T-helper 1 cell treated with Interleukin-12 subunit alpha and Interleukin-12 subunit beta and Interleukin-4 antibody, amounts not matched to agents 30 μg/mL and 1 μg/mL, for 36 hours (primary cell): ENCODE data around the gene HNRNPH2.

ENCODE experiments used
- H3K27ac Mint-ChIP-seq: one replicate; pipeline ENCODE4 v1.8.0; 2021; ENCODE audit warnings: mild to moderate bottlenecking, mixed read lengths
- H3K27me3 Mint-ChIP-seq: one replicate; pipeline ENCODE4 v1.8.0; 2021; ENCODE audit warnings: low read depth, mixed read lengths
- H3K36me3 Mint-ChIP-seq: one replicate; pipeline ENCODE4 v1.8.0; 2021; ENCODE audit warnings: low read depth, mixed read lengths
- H3K4me1 Mint-ChIP-seq: one replicate; pipeline ENCODE4 v1.8.0; 2021; ENCODE audit warnings: low read depth, mixed read lengths
- H3K4me3 Mint-ChIP-seq: one replicate; pipeline ENCODE4 v1.8.0; 2021; ENCODE audit warnings: mild to moderate bottlenecking, moderate library complexity, mixed read lengths
- H3K9me3 Mint-ChIP-seq: one replicate; pipeline ENCODE4 v1.8.0; 2021; ENCODE audit warnings: mixed read lengths

HNRNPH2 gene

DNA sequence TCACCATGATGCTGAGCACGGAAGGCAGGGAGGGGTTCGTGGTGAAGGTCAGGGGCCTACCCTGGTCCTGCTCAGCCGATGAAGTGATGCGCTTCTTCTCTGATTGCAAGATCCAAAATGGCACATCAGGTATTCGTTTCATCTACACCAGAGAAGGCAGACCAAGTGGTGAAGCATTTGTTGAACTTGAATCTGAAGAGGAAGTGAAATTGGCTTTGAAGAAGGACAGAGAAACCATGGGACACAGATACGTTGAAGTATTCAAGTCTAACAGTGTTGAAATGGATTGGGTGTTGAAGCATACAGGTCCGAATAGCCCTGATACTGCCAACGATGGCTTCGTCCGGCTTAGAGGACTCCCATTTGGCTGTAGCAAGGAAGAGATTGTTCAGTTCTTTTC, 4.0 kb downstream of the HNRNPH2 start:
- Mint-ChIP-seq H3K4me1 (peaks cover 27% of the 10 kb centered on the region), H3K4me3 (no peak overlapping the region), H3K36me3 (peaks cover 19% of the 10 kb centered on the region), H3K9me3 (no peaks in the 10 kb centered on the region), H3K27me3 (no peaks in the 10 kb centered on the region), H3K27ac (no peak overlapping the region)

DNA sequence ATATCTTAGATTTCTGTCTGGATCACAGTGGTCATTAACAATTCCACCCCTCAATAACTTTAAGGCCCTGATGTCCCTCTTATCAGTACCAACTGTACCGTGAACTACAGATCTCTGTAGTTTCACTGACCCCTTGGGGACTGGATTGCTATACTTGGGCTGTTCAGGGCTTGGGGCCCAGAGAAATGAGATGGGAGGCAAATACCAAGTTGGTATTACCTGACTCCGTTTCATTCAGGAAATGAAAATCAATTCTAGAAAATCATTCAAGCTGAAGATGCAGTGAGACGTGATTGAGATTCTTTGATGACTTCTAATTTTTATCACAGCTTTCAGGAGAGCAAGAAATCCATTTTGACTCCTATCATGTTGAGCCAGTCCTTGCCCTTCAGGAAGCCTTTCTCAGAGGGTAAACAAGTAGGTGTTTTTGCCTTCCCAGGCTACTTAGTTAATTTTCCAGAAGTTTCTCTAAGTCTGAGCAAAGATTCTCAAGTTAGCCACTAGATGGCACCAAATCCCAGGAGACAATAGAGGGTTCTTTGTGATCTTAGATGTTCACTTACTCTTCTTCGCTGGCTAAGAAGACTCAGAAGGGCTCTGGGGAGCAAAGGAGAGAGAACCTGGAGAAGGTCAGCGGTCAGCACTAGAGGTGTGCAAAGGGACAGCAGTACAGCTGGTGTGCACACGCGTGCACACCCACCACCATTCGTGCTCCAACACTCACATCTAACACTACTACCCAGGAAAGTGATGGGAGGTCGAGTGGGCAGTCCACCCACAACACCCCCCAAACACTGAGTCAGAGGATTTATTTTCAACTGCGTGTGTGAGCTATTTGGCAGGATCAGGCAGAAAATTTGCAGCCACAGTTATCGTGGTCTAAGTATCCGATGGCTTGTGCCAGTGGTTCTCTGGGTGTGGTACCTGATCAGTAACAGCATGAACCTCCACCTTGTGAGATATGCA, 7.4 kb downstream of the HNRNPH2 start:
- Mint-ChIP-seq H3K36me3 (peaks cover 18% of the 10 kb centered on the region), H3K4me1 (peaks cover 26% of the 10 kb centered on the region), H3K4me3 (no peak overlapping the region), H3K9me3 (no peaks in the 10 kb centered on the region), H3K27ac (peak overlapping the region; percentile 58), H3K27me3 (no peaks in the 10 kb centered on the region)

DNA sequence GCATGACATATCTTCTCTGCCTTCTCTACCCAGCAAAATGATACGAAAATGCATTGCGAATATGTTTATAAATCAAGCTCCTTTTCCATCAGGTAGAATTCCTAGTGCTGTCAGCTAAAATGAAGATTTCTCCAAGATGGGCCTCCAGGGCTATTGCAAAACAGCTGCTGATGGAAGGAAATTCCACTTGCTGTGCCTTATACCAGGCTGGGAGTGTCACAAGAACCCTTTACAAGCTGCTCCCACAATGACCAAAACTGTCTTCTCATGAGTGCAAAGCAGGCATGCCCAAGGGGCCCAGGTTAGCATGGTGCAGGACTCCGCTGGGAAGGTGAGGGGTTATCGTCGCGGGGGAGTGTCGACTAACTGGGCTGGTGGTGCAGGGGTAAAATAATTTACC, 8.7 kb downstream of the HNRNPH2 start:
- Mint-ChIP-seq H3K36me3 (peaks cover 14% of the 10 kb centered on the region), H3K4me3 (no peak overlapping the region), H3K27ac (no peak overlapping the region), H3K27me3 (no peaks in the 10 kb centered on the region), H3K4me1 (peaks cover 22% of the 10 kb centered on the region), H3K9me3 (no peaks in the 10 kb centered on the region)

DNA sequence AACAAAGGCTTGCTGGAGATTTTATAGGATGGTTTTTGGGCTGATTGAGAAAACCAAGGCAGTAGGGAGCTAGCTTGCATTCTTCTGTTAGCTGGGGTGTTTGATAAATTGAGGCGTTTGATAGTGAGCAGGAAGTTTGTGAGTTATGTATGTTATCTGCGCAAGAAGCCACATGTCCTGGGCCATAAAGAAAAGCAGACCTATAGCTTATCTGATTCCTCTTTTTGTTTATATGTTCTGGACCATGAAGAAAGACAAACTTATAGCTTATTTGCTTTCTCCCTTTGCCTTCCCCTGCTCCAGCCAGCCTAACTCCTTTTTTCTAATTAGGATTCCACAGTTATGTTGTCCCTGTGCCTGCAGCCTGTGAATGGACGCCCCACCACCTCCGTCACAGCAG, 9.2 kb downstream of the HNRNPH2 start:
- H3K27me3 Mint-ChIP-seq: no peaks in the 10 kb centered on the region
- H3K9me3 Mint-ChIP-seq: no peaks in the 10 kb centered on the region
- H3K4me1 Mint-ChIP-seq: peaks cover 21% of the 10 kb centered on the region
- no peak overlapping the region for H3K4me3 Mint-ChIP-seq
- peaks cover 9% of the 10 kb centered on the region for H3K36me3 Mint-ChIP-seq
- peak overlapping the region; percentile 92 for H3K27ac Mint-ChIP-seq

GRCh38 chrX:101417981-101418841, 10.2 kb downstream of the HNRNPH2 start:
- H3K4me1 Mint-ChIP-seq: peaks cover 12% of the 10 kb centered on the region
- peaks cover 2% of the 10 kb centered on the region for H3K36me3 Mint-ChIP-seq
- H3K4me3 Mint-ChIP-seq: peak overlapping the region; percentile 88
- no peaks in the 10 kb centered on the region for H3K9me3 Mint-ChIP-seq
- peak overlapping the region; percentile 92 for H3K27ac Mint-ChIP-seq
- no peaks in the 10 kb centered on the region for H3K27me3 Mint-ChIP-seq

DNA sequence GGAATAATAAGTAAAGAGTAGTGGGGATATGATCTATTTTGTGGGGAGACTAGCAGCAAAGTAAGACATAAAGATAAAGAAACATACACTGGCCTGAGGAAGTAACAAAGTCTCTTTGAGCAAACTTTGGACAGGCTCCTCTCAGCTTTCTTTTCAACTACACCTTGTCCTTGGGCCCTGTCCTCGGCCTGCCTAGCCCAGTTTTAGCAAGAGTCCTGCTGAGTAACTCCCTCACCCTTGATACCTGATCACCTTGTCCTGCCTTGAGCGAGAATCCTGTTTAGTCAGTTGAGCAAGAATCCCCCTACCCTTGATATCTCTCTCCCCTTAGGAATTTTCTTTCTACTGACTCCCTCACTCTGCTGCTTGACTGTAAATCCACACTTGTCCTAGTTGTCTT, 11.5 kb downstream of the HNRNPH2 start:
- Mint-ChIP-seq H3K4me1 (peaks cover 12% of the 10 kb centered on the region), H3K4me3 (peak overlapping the region; percentile 26), H3K27me3 (no peaks in the 10 kb centered on the region), H3K36me3 (peaks cover 2% of the 10 kb centered on the region), H3K27ac (no peak overlapping the region), H3K9me3 (no peaks in the 10 kb centered on the region)

DNA sequence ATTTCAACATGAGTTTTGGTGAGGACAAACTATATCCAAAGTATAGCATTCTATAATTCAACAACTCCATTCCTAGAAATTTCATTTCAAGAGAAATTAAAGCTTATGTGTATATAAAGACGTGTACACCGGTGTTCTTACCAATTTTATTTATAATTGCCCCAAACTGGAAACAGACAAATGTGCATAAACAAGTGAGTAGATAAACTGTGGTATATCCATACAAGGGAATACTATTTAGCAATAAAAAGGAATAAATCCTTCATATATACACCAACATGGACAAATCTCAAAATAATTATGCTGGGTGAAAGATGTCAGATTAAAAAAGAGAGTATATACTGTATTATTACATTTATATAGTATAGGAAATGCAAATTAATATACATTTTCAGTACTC, 19.9 kb downstream of the HNRNPH2 start:
- Mint-ChIP-seq H3K36me3 (peaks cover 8% of the 10 kb centered on the region), H3K4me3 (no peak overlapping the region), H3K9me3 (no peaks in the 10 kb centered on the region), H3K4me1 (peaks cover 12% of the 10 kb centered on the region), H3K27ac (no peak overlapping the region), H3K27me3 (no peaks in the 10 kb centered on the region)

DNA sequence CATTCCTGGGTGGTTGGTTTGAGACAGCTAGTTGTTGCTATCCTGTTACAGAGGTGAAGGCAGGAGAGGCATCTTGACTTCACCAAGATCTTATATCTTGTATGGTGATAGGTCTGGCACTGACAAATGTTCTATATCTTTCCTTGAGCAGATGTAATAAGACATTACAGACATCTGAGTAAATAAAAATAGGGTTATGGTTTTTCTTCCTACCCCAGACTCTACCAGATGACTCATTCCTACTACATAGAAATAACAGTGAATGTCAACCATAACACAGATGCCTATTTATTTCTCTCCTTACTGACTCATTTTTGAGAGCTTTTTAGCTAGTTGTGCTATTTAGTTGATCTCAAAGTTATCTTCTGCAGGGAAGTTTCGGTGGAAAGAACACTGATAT, 21.9 kb downstream of the HNRNPH2 start:
- Mint-ChIP-seq H3K27ac (peak overlapping the region; percentile 38), H3K36me3 (peaks cover 4% of the 10 kb centered on the region), H3K9me3 (no peaks in the 10 kb centered on the region), H3K4me1 (peaks cover 12% of the 10 kb centered on the region), H3K27me3 (no peaks in the 10 kb centered on the region), H3K4me3 (peak overlapping the region; percentile 52)

DNA sequence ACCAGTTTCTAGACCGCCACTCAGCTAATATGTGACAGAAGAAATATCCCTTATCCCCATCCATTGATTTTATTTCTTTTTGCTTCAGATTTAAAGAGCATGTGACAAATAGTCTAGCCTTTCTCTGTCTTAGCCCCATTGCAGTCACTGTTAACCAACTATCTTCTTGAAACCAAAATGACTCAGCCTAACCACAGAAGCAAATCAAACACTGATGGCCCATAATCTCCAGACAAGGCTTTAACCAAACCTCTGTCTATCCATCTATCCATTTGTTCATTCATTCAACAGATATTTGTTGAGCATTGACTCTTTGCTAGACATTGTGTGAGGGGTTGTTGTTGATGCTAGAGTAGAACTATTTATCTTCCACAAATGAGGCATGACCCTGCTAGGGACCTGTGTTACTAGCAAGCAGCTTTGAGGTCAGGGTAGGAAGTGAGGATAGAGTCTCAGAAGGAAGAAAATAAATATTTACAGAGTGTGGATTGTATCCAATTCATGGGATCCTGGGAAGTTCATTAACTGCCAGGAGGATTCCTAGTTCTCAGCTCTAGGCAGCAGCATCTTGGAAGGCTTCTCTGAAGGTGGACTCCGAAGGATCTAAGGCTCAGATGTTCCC, 22.5 kb downstream of the HNRNPH2 start:
- Mint-ChIP-seq H3K27ac (peak overlapping the region; percentile 38), H3K4me1 (peaks cover 12% of the 10 kb centered on the region), H3K4me3 (peak overlapping the region; percentile 52), H3K27me3 (no peaks in the 10 kb centered on the region), H3K36me3 (peaks cover 5% of the 10 kb centered on the region), H3K9me3 (no peaks in the 10 kb centered on the region)

DNA sequence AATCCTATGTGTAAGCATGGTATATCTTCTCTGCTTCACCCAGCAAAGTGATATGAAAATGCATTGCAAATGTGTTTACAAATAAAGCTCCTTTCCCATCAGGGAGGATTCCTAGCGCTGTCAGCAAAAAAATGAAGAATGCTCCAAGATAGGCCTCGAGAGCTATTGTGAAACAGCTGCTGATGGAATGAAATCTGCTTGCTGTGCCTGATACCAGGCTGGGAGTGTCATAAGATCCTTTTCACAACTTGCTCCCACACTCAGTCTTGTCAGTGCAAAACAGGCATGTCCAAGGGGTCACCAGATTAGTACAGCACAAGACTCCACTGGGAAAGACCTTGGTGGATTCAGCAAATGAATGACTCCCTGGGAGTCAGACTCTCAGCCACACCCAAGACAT, 34.1 kb downstream of the HNRNPH2 start:
- H3K9me3 Mint-ChIP-seq: no peaks in the 10 kb centered on the region
- H3K27ac Mint-ChIP-seq: no peak overlapping the region
- H3K4me3 Mint-ChIP-seq: no peak overlapping the region
- peaks cover 13% of the 10 kb centered on the region for H3K36me3 Mint-ChIP-seq
- no peaks in the 10 kb centered on the region for H3K4me1 Mint-ChIP-seq
- H3K27me3 Mint-ChIP-seq: no peaks in the 10 kb centered on the region

DNA sequence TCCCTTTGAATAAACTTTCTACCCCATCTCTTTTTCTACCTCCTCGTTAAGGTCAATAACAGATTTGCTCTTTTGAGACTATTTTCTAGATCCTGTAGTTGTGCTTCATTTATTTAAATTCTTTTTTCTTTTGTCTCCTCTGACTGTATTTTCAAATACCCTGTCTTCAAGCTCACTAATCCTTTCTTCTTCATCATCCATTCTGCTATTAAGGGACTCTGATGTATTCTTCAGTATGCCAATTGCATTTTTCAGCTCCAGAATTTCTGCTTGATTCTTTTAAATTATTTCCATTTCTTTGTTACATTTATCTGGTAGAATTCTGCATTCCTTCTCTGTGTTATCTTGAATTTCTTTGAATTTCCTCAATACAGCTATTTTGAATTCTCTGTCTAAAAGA, 41.3 kb downstream of the HNRNPH2 start:
- Mint-ChIP-seq H3K27ac (no peak overlapping the region), H3K4me1 (peaks cover 4% of the 10 kb centered on the region), H3K9me3 (no peaks in the 10 kb centered on the region), H3K36me3 (peaks cover 6% of the 10 kb centered on the region), H3K4me3 (no peak overlapping the region), H3K27me3 (no peaks in the 10 kb centered on the region)

- Mint-ChIP-seq H3K9me3 (no peaks in the 10 kb centered on the region), H3K27ac (no peak overlapping the region), H3K36me3 (peaks cover 6% of the 10 kb centered on the region), H3K4me1 (peaks cover 4% of the 10 kb centered on the region), H3K4me3 (no peak overlapping the region), H3K27me3 (no peaks in the 10 kb centered on the region)
Measured at GRCh38 chrX:101450085-101450484, 42.1 kb downstream of the HNRNPH2 start.

- no peak overlapping the region for H3K4me3 Mint-ChIP-seq
- H3K9me3 Mint-ChIP-seq: no peaks in the 10 kb centered on the region
- H3K4me1 Mint-ChIP-seq: peaks cover 4% of the 10 kb centered on the region
- peaks cover 6% of the 10 kb centered on the region for H3K36me3 Mint-ChIP-seq
- no peaks in the 10 kb centered on the region for H3K27me3 Mint-ChIP-seq
- no peak overlapping the region for H3K27ac Mint-ChIP-seq
Measured at GRCh38 chrX:101450961-101451360, 42.9 kb downstream of the HNRNPH2 start.

GRCh38 chrX:101452056-101452455, 44.0 kb downstream of the HNRNPH2 start:
- Mint-ChIP-seq H3K27me3 (no peaks in the 10 kb centered on the region), H3K36me3 (peaks cover 5% of the 10 kb centered on the region), H3K4me1 (peaks cover 4% of the 10 kb centered on the region), H3K27ac (no peak overlapping the region), H3K4me3 (no peak overlapping the region), H3K9me3 (no peaks in the 10 kb centered on the region)
